Activated B cell treated with CpG ODN at 0.5 μM for 24 hours (primary cell): Measurements from ENCODE around the gene C19orf18. TPM values are rescaled to one million over a fixed set of nuclear protein-coding genes. Genes with fewer than 3 reads are reported as not detected.

ENCODE experiments used
- ATAC-seq: fragments of 200-7000 bp; cut with Tn5 transposase; one replicate; pipeline ENCODE4 v1.10.0; 2021; ENCODE audit warnings: low read depth, mild to moderate bottlenecking, moderate library complexity
- CTCF ChIA-PET: fragments of 350-600 bp; sonication (Branson Sonifier 250); formaldehyde crosslinking; loops from one replicate; lab custom pipeline; 2021; ENCODE audit warnings: antibody characterized with exemption; lab: Charles Lee
- POLR2A ChIA-PET: fragments of 350-600 bp; sonication (Branson Sonifier 250); formaldehyde crosslinking; loops from one replicate; lab custom pipeline; 2021; ENCODE audit warnings: antibody characterized with exemption; lab: Charles Lee
- DNase-seq: peaks from one replicate; pipeline ENCODE4 v3.0.0; 2022
- H3K27ac Mint-ChIP-seq: one replicate; pipeline ENCODE4 v1.8.0; 2020; ENCODE audit warnings: mixed read lengths
- H3K27me3 Mint-ChIP-seq: one replicate; pipeline ENCODE4 v1.8.0; 2021; ENCODE audit warnings: mixed read lengths
- H3K36me3 Mint-ChIP-seq: one replicate; pipeline ENCODE4 v1.8.0; 2021; ENCODE audit warnings: low read depth, mixed read lengths
- H3K4me1 Mint-ChIP-seq: one replicate; pipeline ENCODE4 v1.8.0; 2021; ENCODE audit warnings: mixed read lengths
- H3K4me3 Mint-ChIP-seq: one replicate; pipeline ENCODE4 v1.8.0; 2020; ENCODE audit warnings: mild to moderate bottlenecking, mixed read lengths
- H3K9me3 Mint-ChIP-seq: one replicate; pipeline ENCODE4 v1.8.0; 2020; ENCODE audit warnings: mixed read lengths
- CTCF ChIP-seq: fragments of 200-600 bp; IDR thresholded peaks from one replicate; pipeline ENCODE4 v1.8.0; 2022; ENCODE audit warnings: antibody characterized with exemption, mild to moderate bottlenecking
- intact Hi-C: fragments of 100-400 bp; cut with micrococcal nuclease; formaldehyde crosslinking; loops from one replicate; pipeline ENCODE4 v1.15.1; 2024
- total RNA-seq: library from RNA; stranded (reverse); gene quantifications from 2 replicates; pipeline ENCODE4 v1.2.3, GENCODE V29; 2022

The C19orf18 gene
- total RNA-seq, 1 donor from 2014 or later: 1.1 TPM

- ATAC-seq (no peak), DNase-seq (no peak)
- peaks cover 39% of the 10 kb centered on the region for H3K9me3 Mint-ChIP-seq
- H3K27ac Mint-ChIP-seq: peak overlapping the region; percentile 87
- peak overlapping the region; percentile 88 for H3K4me3 Mint-ChIP-seq
- no peaks in the 10 kb centered on the region for H3K27me3 Mint-ChIP-seq
- H3K36me3 Mint-ChIP-seq: peaks cover 84% of the 10 kb centered on the region
- peaks cover 38% of the 10 kb centered on the region for H3K4me1 Mint-ChIP-seq
- ChIA-PET CTCF (no interaction called here), POLR2A (interaction anchor here (0.6 to 3.8 kb wide), 28 partner anchors 19 to 1862 kb away, joined by 3 to 41 read pairs (median 5); partner anchors contain the start of genes ZBTB45, ZIK1, ZNF135 and ZNF211)
- intact Hi-C loops: loop anchor here (2.0 to 10.0 kb wide), 4 partner anchors 56 to 321 kb away; partner anchors contain the start of genes ERVK3-1, ZNF135, ZNF551 and ZSCAN18
- no peak for TF ChIP-seq CTCF
These were observed 29.0 kb upstream of the C19orf18 start for GRCh38 chr19:58003174-58003828.

- POLR2A ChIA-PET: interaction anchor here (0.6 to 3.8 kb wide), 34 partner anchors 19 to 1862 kb away, joined by 3 to 41 read pairs (median 5); partner anchors contain the start of genes ZBTB45, ZIK1, ZNF132 and ZNF135
- CTCF ChIA-PET: no interaction called here
- DNase-seq (peak; percentile 87), ATAC-seq (peak; percentile 97)
- peaks cover 35% of the 10 kb centered on the region for H3K9me3 Mint-ChIP-seq
- no peaks in the 10 kb centered on the region for H3K27me3 Mint-ChIP-seq
- H3K36me3 Mint-ChIP-seq: peaks cover 87% of the 10 kb centered on the region
- H3K27ac Mint-ChIP-seq: peak within 1 kb of the TSS; percentile 87
- no peak for TF ChIP-seq CTCF
- intact Hi-C loops: loop anchor here (1.0 to 10.0 kb wide), 9 partner anchors 55 to 424 kb away; partner anchors contain the start of genes ERVK3-1, ZNF135, ZNF256 and ZNF416
- H3K4me3 Mint-ChIP-seq: peak within 1 kb of the TSS; percentile 88
- H3K4me1 Mint-ChIP-seq: peaks cover 38% of the 10 kb centered on the region
These were observed 28.2 kb upstream of the C19orf18 start, which contains the start of gene ZNF606 for GRCh38 chr19:58002384-58003173. TSS of gene ZNF606 (minus strand) at chr19:58002820. CDS start at chr19:58001319, 1,501 bp downstream.

- Mint-ChIP-seq H3K9me3 (peaks cover 32% of the 10 kb centered on the region), H3K27me3 (no peaks in the 10 kb centered on the region), H3K36me3 (peaks cover 87% of the 10 kb centered on the region), H3K4me3 (peak overlapping the region; percentile 88), H3K4me1 (peaks cover 38% of the 10 kb centered on the region), H3K27ac (peak overlapping the region; percentile 82)
- ChIA-PET POLR2A (interaction anchor here (0.6 to 3.8 kb wide), 26 partner anchors 20 to 557 kb away, joined by 3 to 41 read pairs (median 5); partner anchors contain the start of genes ZBTB45, ZIK1, ZNF132 and ZNF135), CTCF (no interaction called here)
- ATAC-seq: no peak
- no peak for TF ChIP-seq CTCF
- no peak for DNase-seq
- intact Hi-C loops: loop anchor here (1.0 to 10.0 kb wide), 9 partner anchors 55 to 424 kb away; partner anchors contain the start of genes ERVK3-1, ZNF135, ZNF256 and ZNF416
These were observed 27.6 kb upstream of the C19orf18 start for GRCh38 chr19:58001895-58002369.

- Mint-ChIP-seq H3K4me3 (no peak overlapping the region), H3K4me1 (peaks cover 38% of the 10 kb centered on the region), H3K9me3 (peaks cover 25% of the 10 kb centered on the region), H3K27ac (no peak overlapping the region), H3K36me3 (peaks cover 86% of the 10 kb centered on the region), H3K27me3 (no peaks in the 10 kb centered on the region)
- DNase-seq (no peak), ATAC-seq (no peak)
- intact Hi-C loops: loop anchor here (5.0 to 10.0 kb wide), 3 partner anchors 97 to 318 kb away; partner anchors contain the start of genes ERVK3-1, ZNF551 and ZSCAN18
- POLR2A ChIA-PET: interaction anchor here (0.7 to 3.8 kb wide), 2 partner anchors 59 to 84 kb away, joined by 3 to 41 read pairs; partner anchors contain the start of genes ZNF135 and ZNF417
- CTCF ChIA-PET: no interaction called here
- TF ChIP-seq CTCF: no peak
These were observed 26.3 kb upstream of the C19orf18 start for GRCh38 chr19:58000677-58001076.
